Astrocyte of the cerebellum (primary cell): ENCODE results near the gene CNTNAP2.

Experiments used
- DNase-seq: peaks from one replicate; pipeline ENCODE4 v3.0.0-alpha.2; 2011; ENCODE audit warnings: low read depth
- H3K4me3 ChIP-seq: 2 replicates; pipeline ENCODE4 v1.5.1; 2011; ENCODE audit warnings: mild to moderate bottlenecking, low read depth, low read length, moderate library complexity
- in situ Hi-C: cut with HindIII; loops from 2 replicates; pipeline ENCODE4 v1.10.0; 2017; ENCODE audit warnings: low sequenced_read_pairs
- TF ChIP-seq, protein P1 (sequence below): IDR thresholded peaks from 2 replicates; pipeline ENCODE4 v1.5.1; 2012; ENCODE audit warnings: low read length, low read depth, moderate library complexity, mild to moderate bottlenecking; ENCODE audit errors: missing control alignments

CNTNAP2 gene

DNA sequence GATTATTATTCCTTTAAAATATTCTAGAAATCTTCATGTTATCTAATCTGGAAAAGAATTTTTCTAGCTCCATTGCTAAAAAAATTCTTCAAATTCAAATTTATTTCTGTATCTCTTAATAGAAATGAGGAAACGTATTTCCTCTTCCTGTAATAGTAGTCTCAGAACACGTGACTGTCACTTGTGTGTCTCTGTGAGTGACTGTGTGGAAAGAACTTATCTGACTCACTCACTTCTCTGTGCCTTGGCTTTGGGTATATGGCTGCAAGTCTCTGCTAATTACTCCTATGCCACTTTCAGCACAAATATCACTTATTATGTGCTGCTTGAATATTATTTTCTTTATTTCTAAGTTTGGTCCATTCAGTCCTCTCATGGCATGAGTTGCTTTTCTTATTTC, 132.7 kb downstream of the CNTNAP2 start:
- DNase-seq, result no peak
- TF ChIP-seq, protein P1, sequence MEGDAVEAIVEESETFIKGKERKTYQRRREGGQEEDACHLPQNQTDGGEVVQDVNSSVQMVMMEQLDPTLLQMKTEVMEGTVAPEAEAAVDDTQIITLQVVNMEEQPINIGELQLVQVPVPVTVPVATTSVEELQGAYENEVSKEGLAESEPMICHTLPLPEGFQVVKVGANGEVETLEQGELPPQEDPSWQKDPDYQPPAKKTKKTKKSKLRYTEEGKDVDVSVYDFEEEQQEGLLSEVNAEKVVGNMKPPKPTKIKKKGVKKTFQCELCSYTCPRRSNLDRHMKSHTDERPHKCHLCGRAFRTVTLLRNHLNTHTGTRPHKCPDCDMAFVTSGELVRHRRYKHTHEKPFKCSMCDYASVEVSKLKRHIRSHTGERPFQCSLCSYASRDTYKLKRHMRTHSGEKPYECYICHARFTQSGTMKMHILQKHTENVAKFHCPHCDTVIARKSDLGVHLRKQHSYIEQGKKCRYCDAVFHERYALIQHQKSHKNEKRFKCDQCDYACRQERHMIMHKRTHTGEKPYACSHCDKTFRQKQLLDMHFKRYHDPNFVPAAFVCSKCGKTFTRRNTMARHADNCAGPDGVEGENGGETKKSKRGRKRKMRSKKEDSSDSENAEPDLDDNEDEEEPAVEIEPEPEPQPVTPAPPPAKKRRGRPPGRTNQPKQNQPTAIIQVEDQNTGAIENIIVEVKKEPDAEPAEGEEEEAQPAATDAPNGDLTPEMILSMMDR, result no peak
- no peak overlapping the region for H3K4me3 ChIP-seq
- in situ Hi-C loops, result no loop called here

DNA sequence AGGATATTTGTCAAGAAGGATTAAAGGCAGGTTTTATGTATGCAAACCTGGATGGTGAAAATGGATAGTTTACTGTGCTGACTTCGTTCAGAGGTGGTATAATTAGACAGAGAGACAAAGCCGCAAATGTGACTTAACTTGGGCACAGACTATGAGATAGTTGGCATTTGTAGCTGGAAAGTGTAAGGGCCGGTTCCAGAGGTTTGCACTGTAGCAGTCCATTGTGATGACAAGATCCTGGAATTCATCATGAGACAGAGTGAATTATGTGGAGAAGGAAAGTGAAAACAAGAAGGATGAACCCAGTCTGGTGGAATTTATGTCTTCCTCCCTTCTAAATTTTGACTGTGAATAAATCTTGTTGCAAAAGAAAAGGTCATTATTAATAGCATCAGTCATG, 139.0 kb downstream of the CNTNAP2 start:
- DNase-seq, result no peak
- in situ Hi-C loops, result no loop called here
- TF ChIP-seq, protein P1, result no peak
- no peak overlapping the region for H3K4me3 ChIP-seq

DNA sequence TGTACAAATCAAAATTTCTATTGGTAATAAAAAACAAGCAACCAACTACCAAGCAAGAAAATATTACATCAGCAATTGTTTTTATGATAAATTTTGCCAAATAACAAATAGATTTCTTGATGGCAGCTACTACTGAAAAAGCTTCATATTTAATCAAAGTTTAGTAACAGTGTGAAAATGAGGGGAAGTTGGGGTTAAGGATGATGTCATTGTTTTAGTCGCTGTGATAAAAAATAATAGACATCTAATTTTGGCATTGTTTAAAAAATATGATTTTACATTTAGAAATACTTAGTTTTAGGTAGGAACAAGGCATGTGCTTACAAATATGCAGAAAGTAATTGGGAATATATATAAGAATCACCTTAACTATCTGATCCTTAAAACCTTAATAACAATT, 145.9 kb downstream of the CNTNAP2 start:
- H3K4me3 ChIP-seq, result no peak overlapping the region
- DNase-seq, result no peak
- in situ Hi-C loops, result no loop called here
- TF ChIP-seq, protein P1, result no peak

DNA sequence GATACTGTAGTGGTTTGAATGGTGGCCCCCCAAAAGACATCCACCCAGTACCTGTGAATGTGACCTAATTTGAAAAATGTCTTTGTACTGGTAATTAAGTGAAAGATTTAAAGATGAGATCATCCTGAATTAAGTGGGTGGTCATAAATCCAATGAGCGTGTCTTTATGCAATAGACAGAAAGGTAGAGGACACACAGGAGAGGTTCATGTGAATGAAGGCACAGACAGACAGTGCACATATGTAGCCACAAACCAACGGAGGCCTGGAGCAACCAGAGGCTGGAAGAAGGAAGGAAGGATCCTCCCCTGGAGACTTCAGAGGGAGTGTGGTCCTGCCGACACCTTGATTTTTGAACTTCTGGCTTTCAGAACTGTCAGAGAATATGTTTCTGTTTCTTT, 160.3 kb downstream of the CNTNAP2 start:
- no peak for DNase-seq
- in situ Hi-C loops, result no loop called here
- TF ChIP-seq, protein P1, result no peak
- H3K4me3 ChIP-seq, result no peak overlapping the region

DNA sequence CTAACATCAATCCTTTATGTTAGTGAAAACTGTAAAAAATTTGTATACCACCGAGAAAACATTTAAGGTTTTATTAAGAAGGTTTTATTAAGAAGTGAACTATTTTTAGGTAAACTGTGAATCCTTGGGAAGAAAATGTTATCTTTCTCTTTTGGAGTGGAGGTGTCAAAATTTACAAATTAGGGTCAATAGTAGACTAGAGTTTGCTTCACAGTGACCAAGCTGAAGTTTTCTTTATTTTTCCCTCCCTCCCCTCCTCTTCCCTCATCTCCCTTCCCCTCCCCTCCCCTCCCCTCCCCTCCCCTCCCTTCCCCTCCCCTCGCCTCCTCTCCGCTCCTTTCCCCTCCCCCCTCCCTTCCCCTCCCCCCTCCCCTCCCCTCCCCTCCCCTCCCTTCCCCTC, 168.8 kb downstream of the CNTNAP2 start:
- in situ Hi-C loops, result no loop called here
- no peak for DNase-seq

DNA sequence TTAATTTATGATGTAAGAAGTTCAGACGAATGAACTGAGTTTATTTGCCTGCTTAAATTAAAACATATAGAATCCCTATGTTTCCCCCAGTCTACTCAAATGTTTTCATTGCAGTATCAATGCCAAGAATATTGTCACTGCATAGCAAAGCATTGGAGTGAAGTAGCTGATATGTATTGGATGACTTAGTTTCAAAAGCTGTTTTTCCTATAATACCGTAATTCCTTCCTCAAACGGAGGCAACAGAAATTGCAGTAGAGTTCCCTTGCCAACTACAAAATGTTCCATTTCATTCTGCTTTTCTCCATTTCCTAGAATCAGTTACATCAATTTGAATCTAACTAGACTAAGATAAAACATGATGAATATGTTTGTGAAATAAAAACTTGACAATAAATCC, 174.1 kb downstream of the CNTNAP2 start:
- H3K4me3 ChIP-seq, result no peak overlapping the region
- TF ChIP-seq, protein P1, result no peak
- DNase-seq, result no peak
- in situ Hi-C loops, result no loop called here

More for the DNA sequence above, 168.8 kb downstream of the CNTNAP2 start:
- TF ChIP-seq, protein P1, result no peak
- no peak overlapping the region for H3K4me3 ChIP-seq

DNA sequence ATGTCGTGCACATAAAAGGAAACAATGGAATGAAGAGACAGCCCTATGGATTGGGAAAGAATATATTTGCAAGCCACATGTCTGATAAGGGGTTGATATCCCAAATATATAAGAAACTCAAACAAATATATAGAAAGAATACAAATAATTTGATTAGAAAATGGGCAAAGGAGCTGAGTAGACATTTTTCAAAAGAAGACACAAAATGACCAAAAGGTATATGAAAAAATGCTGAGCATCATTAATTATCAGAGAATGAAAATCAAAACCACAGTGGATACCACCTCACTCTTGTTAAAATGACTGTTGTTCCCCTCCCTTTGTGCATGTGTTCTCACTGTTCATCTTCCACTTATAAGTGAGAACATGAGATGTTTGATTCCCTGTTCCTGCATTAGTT, 175.3 kb downstream of the CNTNAP2 start:
- DNase-seq, result no peak
- TF ChIP-seq, protein P1, result no peak
- in situ Hi-C loops, result no loop called here
- H3K4me3 ChIP-seq, result no peak overlapping the region
